ENCODE data around the gene DIABLO. TPM values are rescaled to one million over a fixed set of nuclear protein-coding genes. Genes with fewer than 3 reads are reported as not detected.

DIABLO gene
- total RNA-seq, 1 experiment from 2014 or later = 74.6 TPM

DNA sequence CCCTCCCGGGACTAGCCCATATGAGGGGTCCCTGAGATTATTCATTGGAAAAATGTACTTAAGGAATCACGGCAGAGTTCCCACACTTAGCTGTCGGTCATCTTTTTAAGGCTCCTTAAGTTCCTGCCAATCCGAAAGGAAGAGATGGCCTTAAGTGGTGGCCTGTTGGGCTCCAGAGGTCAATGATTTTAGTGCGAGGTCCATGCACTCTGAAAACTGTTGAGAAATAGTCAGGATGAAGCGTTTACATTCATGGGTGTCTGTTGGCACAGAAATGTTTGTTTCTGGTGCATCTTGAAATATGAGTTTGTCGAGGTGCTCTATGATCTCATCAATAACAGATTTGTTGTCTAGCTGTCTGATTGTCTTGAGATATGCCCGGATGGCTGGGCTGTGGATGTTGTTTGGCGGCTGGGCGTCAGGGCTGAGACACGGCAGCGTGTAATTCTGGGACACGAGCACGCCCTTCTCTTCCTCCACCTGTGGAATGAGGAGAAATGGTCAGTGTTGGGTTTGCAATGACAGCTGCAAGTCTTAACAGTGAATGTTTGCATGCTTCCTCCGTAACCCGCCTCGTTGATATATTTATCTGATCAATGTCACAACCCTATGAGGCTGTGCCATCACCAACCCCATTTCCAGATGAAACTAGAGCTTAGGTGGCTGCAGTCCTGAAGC is 53.5 kb downstream of the DIABLO start:
- no peak overlapping the region for H2AK5ac ChIP-seq (ENCODE audit: insufficient read length, low read length)
- no peaks in the 10 kb centered on the region for H3K9me3 ChIP-seq (ENCODE audit: control insufficient read depth, low read depth, low read length)
- no peak overlapping the region for H3K4me3 Mint-ChIP-seq
- no peak for DNase-seq
- no peak overlapping the region for H3K56ac ChIP-seq (ENCODE audit: insufficient read length, low read depth, low read length)
- no peak overlapping the region for H4K91ac ChIP-seq (ENCODE audit: insufficient read length, low read depth, low read length)
- H2BK20ac ChIP-seq (ENCODE audit: low read depth, low read length, poor library complexity, severe bottlenecking) = no peak overlapping the region
- no peak overlapping the region for H2BK15ac ChIP-seq (ENCODE audit: low read depth, low read length)
- H3K27ac Mint-ChIP-seq = no peak overlapping the region; a peak in 1 of 7 replicates
- H3K23me2 ChIP-seq (ENCODE audit: insufficient read length, low read depth, low read length, poor library complexity, severe bottlenecking) = no peaks in the 10 kb centered on the region
- H3K4me1 ChIP-seq (ENCODE audit: insufficient read depth, low read length) = no peaks in the 10 kb centered on the region
- H3K79me1 ChIP-seq (ENCODE audit: insufficient read depth, low read depth, low read length, poor library complexity, severe bottlenecking) = no peaks in the 10 kb centered on the region
- H2BK5ac ChIP-seq (ENCODE audit: insufficient read length, low read length) = no peak overlapping the region
- H2BK12ac ChIP-seq (ENCODE audit: insufficient read length, low read depth, low read length) = no peak overlapping the region
- no CpG with 5 or more reads among the region's 17 CpGs for whole genome bisulfite sequencing (ENCODE audit: extremely low coverage, insufficient read length, low lambda C conversion rate)
- H3K4me2 ChIP-seq (ENCODE audit: insufficient read depth, insufficient read length, low read length) = no peak overlapping the region
- H3K79me2 ChIP-seq (ENCODE audit: insufficient read depth, low read length) = no peaks in the 10 kb centered on the region
- H3K14ac ChIP-seq (ENCODE audit: insufficient read depth, low read length) = no peak overlapping the region
- H4K20me1 ChIP-seq (ENCODE audit: control insufficient read depth, insufficient read depth, insufficient read length) = no peaks in the 10 kb centered on the region
- no peak overlapping the region for H2AFZ ChIP-seq (ENCODE audit: low read length)
- no peak overlapping the region for H3K27ac ChIP-seq (ENCODE audit: insufficient read length, low read depth, low read length)
- no peaks in the 10 kb centered on the region for H3K4me1 Mint-ChIP-seq
- H2BK120ac ChIP-seq (ENCODE audit: low read depth, low read length, poor library complexity, severe bottlenecking) = no peak overlapping the region
- H3K27me3 Mint-ChIP-seq (ENCODE audit: low read depth) = peaks cover 2% of the 10 kb centered on the region; the same call in 1 of the 2 replicates
- TF ChIP-seq, protein P1, sequence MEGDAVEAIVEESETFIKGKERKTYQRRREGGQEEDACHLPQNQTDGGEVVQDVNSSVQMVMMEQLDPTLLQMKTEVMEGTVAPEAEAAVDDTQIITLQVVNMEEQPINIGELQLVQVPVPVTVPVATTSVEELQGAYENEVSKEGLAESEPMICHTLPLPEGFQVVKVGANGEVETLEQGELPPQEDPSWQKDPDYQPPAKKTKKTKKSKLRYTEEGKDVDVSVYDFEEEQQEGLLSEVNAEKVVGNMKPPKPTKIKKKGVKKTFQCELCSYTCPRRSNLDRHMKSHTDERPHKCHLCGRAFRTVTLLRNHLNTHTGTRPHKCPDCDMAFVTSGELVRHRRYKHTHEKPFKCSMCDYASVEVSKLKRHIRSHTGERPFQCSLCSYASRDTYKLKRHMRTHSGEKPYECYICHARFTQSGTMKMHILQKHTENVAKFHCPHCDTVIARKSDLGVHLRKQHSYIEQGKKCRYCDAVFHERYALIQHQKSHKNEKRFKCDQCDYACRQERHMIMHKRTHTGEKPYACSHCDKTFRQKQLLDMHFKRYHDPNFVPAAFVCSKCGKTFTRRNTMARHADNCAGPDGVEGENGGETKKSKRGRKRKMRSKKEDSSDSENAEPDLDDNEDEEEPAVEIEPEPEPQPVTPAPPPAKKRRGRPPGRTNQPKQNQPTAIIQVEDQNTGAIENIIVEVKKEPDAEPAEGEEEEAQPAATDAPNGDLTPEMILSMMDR (conservative IDR thresholded peaks at IDR 0.05) = no peak
- no peak overlapping the region for H3K18ac ChIP-seq (ENCODE audit: insufficient read length, low read depth, low read length)
- H3K27me3 ChIP-seq (ENCODE audit: insufficient read depth, low read length) = no peaks in the 10 kb centered on the region
- no peak overlapping the region for H3K23ac ChIP-seq (ENCODE audit: insufficient read length, low read depth, low read length)
- no peak overlapping the region for H3K4ac ChIP-seq (ENCODE audit: low read depth, low read length)
- no peak overlapping the region for H4K5ac ChIP-seq (ENCODE audit: insufficient read length, low read depth, low read length)
- no peak overlapping the region for H3T11ph ChIP-seq (ENCODE audit: low read length)
- no peak overlapping the region for H3K9ac ChIP-seq (ENCODE audit: extremely low read depth, insufficient read length, low read length)
- H3K9me3 Mint-ChIP-seq = no peaks in the 10 kb centered on the region
- no peak overlapping the region for H4K8ac ChIP-seq (replicated peaks; ENCODE audit: insufficient read length, low read depth, low read length)
- H3K36me3 Mint-ChIP-seq (ENCODE audit: insufficient read depth in 1 of 3, low read depth in 3 of 3) = no peaks in the 10 kb centered on the region
